DND-41 (cell line): Measurements from ENCODE around the gene MORF4L1.
A peak's percentile ranks its signal among the peaks of the same experiment; 100 is the strongest.
"Not testable (repeated sequence)": the region's sequence is repeated elsewhere in the genome, so short reads cannot be mapped to it uniquely, and the experiment has no call there.

Source experiments
- ATAC-seq: fragments of 200-7000 bp; cut with Tn5 transposase; 3 replicates; pipeline ENCODE4 v1.9.1; 2021; ENCODE audit warnings: low read depth; ENCODE audit not compliant: insufficient read depth
- DNase-seq: peaks from one replicate; pipeline ENCODE4 v3.0.0-alpha.2; 2020
- H2AFZ ChIP-seq: 2 replicates; pipeline ENCODE4 v1.6.0; 2012; ENCODE audit warnings: low read depth, low read length
- H3K27ac ChIP-seq: 2 replicates; pipeline ENCODE4 v1.5.1; 2012; ENCODE audit warnings: low read length, inconsistent platforms
- H3K27me3 ChIP-seq: fragments of 200-600 bp; sonication (generic); 2 replicates; pipeline ENCODE4 v1.6.0; 2012; ENCODE audit warnings: low read length, mild to moderate bottlenecking, inconsistent platforms; ENCODE audit not compliant: insufficient read depth, poor library complexity
- H3K36me3 ChIP-seq: 2 replicates; pipeline ENCODE4 v1.5.1; 2012; ENCODE audit warnings: low read length, inconsistent platforms; ENCODE audit not compliant: insufficient read depth
- H3K4me1 ChIP-seq: 2 replicates; pipeline ENCODE4 v1.5.1; 2012; ENCODE audit warnings: mild to moderate bottlenecking, low read length; ENCODE audit not compliant: insufficient read depth
- H3K4me2 ChIP-seq: 2 replicates; pipeline ENCODE4 v1.6.0; 2012; ENCODE audit warnings: mild to moderate bottlenecking, moderate library complexity, low read length, inconsistent platforms; ENCODE audit not compliant: insufficient read depth
- H3K4me3 ChIP-seq, 2 experiments: fragments of 200-600 bp in 1 of 2; shearing (Covaris generic) in 1 of 2; 2 replicates each; pipeline ENCODE4 v1.5.1; 2012 to 2016; ENCODE audit warnings: inconsistent platforms in 2 of 2, low read length in 2 of 2, mild to moderate bottlenecking in 2 of 2, low read depth in 1 of 2, moderate library complexity in 1 of 2
- H3K79me2 ChIP-seq: 2 replicates; pipeline ENCODE4 v1.6.0; 2012; ENCODE audit warnings: low read length, inconsistent platforms; ENCODE audit not compliant: insufficient read depth
- H3K9ac ChIP-seq: 2 replicates; pipeline ENCODE4 v1.6.0; 2012; ENCODE audit warnings: low read depth, mild to moderate bottlenecking, inconsistent platforms, low read length, moderate library complexity
- H3K9me3 ChIP-seq: 2 replicates; pipeline ENCODE4 v1.5.1; 2012; ENCODE audit warnings: low read length, moderate library complexity, mild to moderate bottlenecking, inconsistent platforms; ENCODE audit not compliant: insufficient read depth, severe bottlenecking
- H4K20me1 ChIP-seq: 2 replicates; pipeline ENCODE4 v1.6.0; 2012; ENCODE audit warnings: low read length; ENCODE audit not compliant: insufficient read depth
- CTCF ChIP-seq: IDR thresholded peaks from 2 replicates; pipeline ENCODE4 v1.5.1; 2012; ENCODE audit warnings: borderline replicate concordance, low read length, moderate library complexity, mild to moderate bottlenecking; ENCODE audit not compliant: poor library complexity, severe bottlenecking; ENCODE audit errors: extremely low read depth
- EZH2 ChIP-seq: IDR thresholded peaks from 3 replicates; pipeline ENCODE4 v1.6.1; 2012; ENCODE audit warnings: borderline replicate concordance, low read depth, mild to moderate bottlenecking, moderate library complexity, low read length, inconsistent platforms; ENCODE audit not compliant: severe bottlenecking

Gene MORF4L1

GRCh38 chr15:78927077-78927790 is 54.5 kb downstream of the MORF4L1 start:
- Histone ChIP-seq H3K4me1 (no peaks in the 10 kb centered on the region), H3K36me3 (peaks cover 18% of the 10 kb centered on the region), H2AFZ (no peak overlapping the region), H3K9me3 (no peaks in the 10 kb centered on the region), H3K79me2 (no peaks in the 10 kb centered on the region), H3K27ac (no peak overlapping the region), H3K9ac (no peak overlapping the region), H4K20me1 (no peaks in the 10 kb centered on the region; the same call in 1 of the 2 replicates), H3K27me3 (no peaks in the 10 kb centered on the region), H3K4me2 (no peak overlapping the region), H3K4me3 (no peak overlapping the region)
- TF ChIP-seq EZH2 = no peak
- TF ChIP-seq CTCF = no peak
- ATAC-seq (no peak), DNase-seq (no peak)

- peaks cover 11% of the 10 kb centered on the region; the same call in 1 of the 2 replicates for H3K36me3 ChIP-seq
- H3K79me2 ChIP-seq, DNase-seq, H3K4me3 ChIP-seq, H4K20me1 ChIP-seq, H3K27me3 ChIP-seq, H3K4me2 ChIP-seq, H3K9me3 ChIP-seq, H2AFZ ChIP-seq, H3K27ac ChIP-seq, H3K9ac ChIP-seq, H3K4me1 ChIP-seq: not testable (repeated sequence)
- 0 out of 3 replicates have a peak, but pooled peaks have one; percentile 4 for ATAC-seq
Measured at GRCh38 chr15:78928176-78928575, 55.5 kb downstream of the MORF4L1 start.

- no peak overlapping the region for H3K4me2 ChIP-seq
- H3K27ac ChIP-seq = no peak overlapping the region
- H3K4me3 ChIP-seq = no peak overlapping the region
- no peak for ATAC-seq
- peaks cover 11% of the 10 kb centered on the region; the same call in 1 of the 2 replicates for H3K36me3 ChIP-seq
- H3K4me1 ChIP-seq = no peaks in the 10 kb centered on the region
- H3K27me3 ChIP-seq = no peaks in the 10 kb centered on the region
- no peaks in the 10 kb centered on the region for H3K9me3 ChIP-seq
- H2AFZ ChIP-seq = no peak overlapping the region
- H3K79me2 ChIP-seq = no peaks in the 10 kb centered on the region
- no peaks in the 10 kb centered on the region; the same call in 1 of the 2 replicates for H4K20me1 ChIP-seq
- H3K9ac ChIP-seq = no peak overlapping the region
- no peak for TF ChIP-seq CTCF
- no peak for TF ChIP-seq EZH2
- no peak for DNase-seq
Measured at GRCh38 chr15:78928616-78929093, 56.0 kb downstream of the MORF4L1 start.

- no peaks in the 10 kb centered on the region; the same call in 1 of the 2 replicates for H4K20me1 ChIP-seq
- H3K79me2 ChIP-seq = no peaks in the 10 kb centered on the region
- peaks cover 11% of the 10 kb centered on the region; the same call in 1 of the 2 replicates for H3K36me3 ChIP-seq
- H3K9me3 ChIP-seq = no peaks in the 10 kb centered on the region
- TF ChIP-seq CTCF = no peak
- no peak for TF ChIP-seq EZH2
- no peak overlapping the region for H3K4me2 ChIP-seq
- no peak overlapping the region for H3K27ac ChIP-seq
- H3K27me3 ChIP-seq = no peaks in the 10 kb centered on the region
- H3K4me1 ChIP-seq = no peaks in the 10 kb centered on the region
- no peak for ATAC-seq
- H3K4me3 ChIP-seq = no peak overlapping the region
- H3K9ac ChIP-seq = no peak overlapping the region
- DNase-seq = no peak
- no peak overlapping the region for H2AFZ ChIP-seq
Measured at GRCh38 chr15:78929536-78930264, 57.0 kb downstream of the MORF4L1 start.
